K562 (cell line): Measurements from ENCODE around the gene IFTAP. TPM values are rescaled to one million over a fixed set of nuclear protein-coding genes. Genes with fewer than 3 reads are reported as not detected.

ENCODE experiments used
- ATAC-seq: fragments of 200-7000 bp; cut with Tn5 transposase; 3 replicates; pipeline ENCODE4 v1.9.1; 2020; ENCODE audit warnings: moderate library complexity
- BruUV-seq: library from RNA; stranded (reverse); fragments of 400-500 nt; replicated peaks from 2 replicates; lab custom pipeline; 2021; lab: Mats Ljungman, UMichigan
- CTCF ChIA-PET: fragments of 300-600 bp; formaldehyde crosslinking; extraction: SDS; loops from one replicate; lab custom pipeline; 2021; ENCODE audit warnings: low intra/inter-chr PET ratio; lab: Yijun Ruan, JAX
- POLR2A ChIA-PET: fragments of 300-600, 350-650 bp; sonication (Branson Sonifier 250); formaldehyde crosslinking; extraction: SDS; loops from one replicate; lab custom pipeline; 2021; ENCODE audit warnings: antibody characterized with exemption, inconsistent platforms; lab: Yijun Ruan, JAX
- DNase-seq, 4 experiments: peaks; one replicate each; pipeline versions ENCODE4 v3.0.0 to v3.0.0-alpha.2; 2011 to 2018; ENCODE audit warnings: low spot score in 3 of 4, mixed read lengths in 3 of 4; ENCODE audit errors: extremely low read depth in 1 of 4
- FAIRE-seq: peaks from 2 replicates; lab custom pipeline; 2011; peaks lifted over from hg19 to GRCh38; lab: Jason Lieb, UNC
- H2AFZ ChIP-seq: 2 replicates; pipeline ENCODE4 v1.6.0; 2011; ENCODE audit warnings: low read depth, low read length, control low read depth, inconsistent platforms
- H3K27ac ChIP-seq: fragments of 200-600 bp; 3 replicates; pipeline ENCODE4 v1.8.0; 2011; ENCODE audit warnings: low read depth, mild to moderate bottlenecking, control low read depth, inconsistent platforms, low read length, moderate library complexity, mixed read lengths; ENCODE audit errors: extremely low read depth
- H3K27me3 ChIP-seq, 2 experiments: fragments of 300-600 bp in 1 of 2; 2 replicates in 1 of 2; 3 replicates in 1 of 2; pipeline versions ENCODE4 v1.6.0 to v1.8.0; 2011; ENCODE audit warnings: inconsistent platforms in 2 of 2, low read length in 2 of 2, mild to moderate bottlenecking in 1 of 2, mixed read lengths in 1 of 2, moderate library complexity in 1 of 2; ENCODE audit not compliant: control insufficient read depth in 2 of 2, insufficient read depth in 2 of 2
- H3K36me3 ChIP-seq: fragments of 300-600 bp; 3 replicates; pipeline ENCODE4 v1.8.0; 2011; ENCODE audit warnings: mild to moderate bottlenecking, low read length, inconsistent platforms; ENCODE audit not compliant: control insufficient read depth, insufficient read depth
- H3K4me1 ChIP-seq, 2 experiments: fragments of 200-600 bp in 1 of 2; replicated peaks in 1 of 2; 2 replicates in 1 of 2; 3 replicates in 1 of 2; pipeline versions ENCODE4 v1.5.1 to v1.8.0; 2011; ENCODE audit warnings: inconsistent platforms in 2 of 2, low read length in 2 of 2, mild to moderate bottlenecking in 1 of 2, mixed read lengths in 1 of 2, moderate library complexity in 1 of 2; ENCODE audit not compliant: control insufficient read depth in 2 of 2, insufficient read depth in 2 of 2
- H3K4me2 ChIP-seq: 2 replicates; pipeline ENCODE4 v1.6.1; 2011; ENCODE audit warnings: low read length, control low read depth, inconsistent platforms, mixed read lengths; ENCODE audit not compliant: insufficient read depth
- H3K4me3 ChIP-seq: fragments of 200-600 bp; sonication (generic), shearing (Covaris generic); 2 replicates; pipeline ENCODE4 v1.5.1; 2016; ENCODE audit warnings: control low read depth, inconsistent platforms
- H3K79me2 ChIP-seq: fragments of 200-600 bp; 3 replicates; pipeline ENCODE4 v1.8.0; 2011; ENCODE audit warnings: low read length, inconsistent platforms; ENCODE audit not compliant: control insufficient read depth, insufficient read depth
- H3K9ac ChIP-seq, 2 experiments: 2 replicates each; pipeline versions ENCODE4 v1.6.0 to v1.6.1; 2011; ENCODE audit warnings: low read depth in 2 of 2, low read length in 2 of 2, control low read depth in 1 of 2, inconsistent platforms in 1 of 2, mild to moderate bottlenecking in 1 of 2, mixed read lengths in 1 of 2; ENCODE audit not compliant: insufficient read depth in 1 of 2
- H3K9me1 ChIP-seq: one replicate; pipeline ENCODE4 v1.6.0; 2011; ENCODE audit warnings: inconsistent platforms, mild to moderate bottlenecking, low read length, moderate library complexity; ENCODE audit not compliant: control insufficient read depth, insufficient read depth
- H3K9me3 ChIP-seq: replicated peaks from 2 replicates; pipeline ENCODE4 v1.5.1; 2011; ENCODE audit warnings: low read depth, low read length, inconsistent platforms; ENCODE audit not compliant: control insufficient read depth, insufficient read depth
- H4K20me1 ChIP-seq: replicated peaks from 2 replicates; pipeline ENCODE4 v1.6.1; 2011; ENCODE audit warnings: low read length, inconsistent platforms, mixed read lengths; ENCODE audit not compliant: control insufficient read depth, insufficient read depth
- COPS2 ChIP-seq: fragments of 450-650 bp; conservative IDR thresholded peaks from 2 replicates; pipeline ENCODE4 v1.6.1; 2016; ENCODE audit warnings: mild to moderate bottlenecking, moderate library complexity
- KHSRP ChIP-seq: fragments of 450-650 bp; IDR thresholded peaks from 2 replicates; pipeline ENCODE4 v1.6.1; 2017
- MBD2 ChIP-seq: sonication (generic); IDR thresholded peaks from 2 replicates; pipeline ENCODE4 v1.6.1; 2016; ENCODE audit warnings: low read depth, borderline replicate concordance
- MYNN ChIP-seq, 2 experiments: sonication (generic); formaldehyde crosslinking in 1 of 2; IDR thresholded peaks; 2 replicates each; pipeline versions ENCODE4 v1.5.0 to v1.6.1; 2016 to 2020; ENCODE audit warnings: antibody characterized with exemption in 1 of 2, missing genetic modification reagents in 1 of 2
- NR1H2 ChIP-seq: sonication (generic); formaldehyde crosslinking; IDR thresholded peaks from 2 replicates; pipeline ENCODE4 v1.4.0; 2020; ENCODE audit warnings: mild to moderate bottlenecking, missing genetic modification reagents
- SAFB ChIP-seq: fragments of 200-400 bp; formaldehyde crosslinking; IDR thresholded peaks from 2 replicates; pipeline ENCODE4 v1.6.1; 2017; ENCODE audit warnings: low read depth, low read length, borderline replicate concordance
- SRSF3 ChIP-seq: fragments of 200-400 bp; formaldehyde crosslinking; IDR thresholded peaks from 2 replicates; pipeline ENCODE4 v1.6.1; 2016; ENCODE audit warnings: mild to moderate bottlenecking, low read length, moderate library complexity; ENCODE audit not compliant: insufficient read depth
- ZC3H8 ChIP-seq: fragments of 450-650 bp; IDR thresholded peaks from 2 replicates; pipeline ENCODE4 v1.6.1; 2017
- WGBS: fragments of 100-300 bp; shearing (Covaris generic); methylation state at CpG from one replicate; pipeline ENCODE4 v1.1.6; 2016; ENCODE audit warnings: low coverage, mixed read lengths; ENCODE audit not compliant: insufficient coverage; ENCODE audit errors: missing lambda C conversion rate; 5-methylcytosine and 5-hydroxymethylcytosine counted together
- in situ Hi-C: fragments of 300-500 bp; cut with MboI; formaldehyde crosslinking; loops from 4 replicates; pipeline ENCODE4 v1.15.0; 2018; ENCODE audit warnings: inconsistent platforms, mixed read lengths
- intact Hi-C: fragments of 100-400 bp; cut with micrococcal nuclease; formaldehyde crosslinking; loops from 2 replicates; pipeline ENCODE4 v1.14.2; 2022
- polyA plus RNA-seq, 8 experiments: library from polyadenylated mRNA; depleted of rRNA in 4 of 8; stranded (reverse) in 5 of 8; unstranded in 3 of 8; fragments of >200 nt; fragmentation: Nextera tagmentation in 2 of 8; fragmentation: Illumina TruSeq in 1 of 8; extraction: Ambion mirVana in 2 of 8; extraction: Trizol in 1 of 8; gene quantifications; 2 replicates each; pipeline versions ENCODE4 v1.2.1 to v1.2.3, GENCODE V29; 2011 to 2014; ENCODE audit warnings: inconsistent platforms in 1 of 8, missing spikeins in 1 of 8
- total RNA-seq, 7 experiments: library from RNA; depleted of rRNA in 6 of 7; stranded (reverse); fragments of >200 nt in 6 of 7; fragmentation: Illumina TruSeq in 2 of 7; extraction: Trizol in 2 of 7; gene quantifications; 2 replicates each; pipeline versions ENCODE4 v1.2.1 to v1.2.3, GENCODE V29; 2011 to 2021; ENCODE audit warnings: low replicate concordance in 1 of 7
- TF ChIP-seq, protein P1 (sequence below): fragments of 250-450 bp; sonication (Bioruptor Pico); IDR thresholded peaks from 2 replicates; pipeline ENCODE4 v1.5.1; 2021; ENCODE audit warnings: mild to moderate bottlenecking
- TF ChIP-seq, protein P2 (sequence below): fragments of 450-650 bp; formaldehyde crosslinking; IDR thresholded peaks from 2 replicates; pipeline ENCODE4 v1.4.0; 2022; ENCODE audit warnings: mild to moderate bottlenecking, moderate library complexity
- TF ChIP-seq, protein P3 (sequence below): fragments of 200-400 bp; formaldehyde crosslinking; IDR thresholded peaks from 2 replicates; pipeline ENCODE4 v1.6.1; 2017; ENCODE audit warnings: mild to moderate bottlenecking, low read depth, low read length, moderate library complexity
- TF ChIP-seq, protein P4 (sequence below), 2 experiments: fragments of 200-800 bp in 1 of 2; sonication (Bioruptor generic) in 1 of 2; sonication (generic) in 1 of 2; formaldehyde crosslinking in 1 of 2; IDR thresholded peaks in 1 of 2; conservative IDR thresholded peaks in 1 of 2; 2 replicates each; pipeline versions ENCODE4 v1.5.0 to v1.6.1; 2016 to 2020; ENCODE audit warnings: missing compliant biosample characterization in 1 of 2, missing genetic modification characterization in 1 of 2, missing genetic modification reagents in 1 of 2
- TF ChIP-seq, protein P5 (sequence below): fragments of 450-650 bp; formaldehyde crosslinking; IDR thresholded peaks from 2 replicates; pipeline ENCODE4 v1.4.0; 2020; ENCODE audit warnings: mild to moderate bottlenecking, moderate library complexity
- TF ChIP-seq, protein P6 (sequence below): fragments of 250-450 bp; sonication (Bioruptor Pico); IDR thresholded peaks from 2 replicates; pipeline ENCODE4 v1.5.0; 2020; ENCODE audit warnings: mild to moderate bottlenecking

The IFTAP gene
- total and polyA plus RNA-seq, 9 of the 15 experiments (the other 6 are each of a cell fraction or from before 2014, with no cell fraction given): 9.2 to 30.0 (median 17.0) TPM

DNA sequence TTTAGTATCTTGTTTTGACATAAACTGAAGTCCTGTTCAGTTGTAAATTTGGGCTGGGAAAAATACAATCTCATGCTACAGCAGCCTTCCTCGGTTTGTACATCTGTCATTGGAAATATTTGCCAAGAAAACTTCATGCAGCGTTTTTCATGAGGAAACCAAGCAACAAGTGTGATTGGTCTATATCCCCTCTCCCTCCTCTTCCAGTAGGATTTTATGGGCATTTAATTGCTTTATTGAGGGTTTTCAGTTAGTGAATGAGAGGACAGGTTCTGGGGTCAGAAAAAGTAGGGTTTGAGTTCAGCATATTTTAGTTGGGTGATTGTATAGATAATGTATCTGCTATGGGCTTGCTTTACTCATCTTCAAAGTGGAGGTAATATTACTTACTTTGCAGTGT, 93.8 kb downstream of the IFTAP start:
- Histone ChIP-seq H3K27ac (no peak overlapping the region), H3K4me1 (no peaks in the 10 kb centered on the region), H3K27me3 (no peaks in the 10 kb centered on the region; a peak in 1 of 5 replicates), H3K9me3 (no peaks in the 10 kb centered on the region), H3K4me3 (no peak overlapping the region), H3K9ac (no peak overlapping the region), H2AFZ (no peak overlapping the region), H3K4me2 (no peak overlapping the region), H4K20me1 (no peaks in the 10 kb centered on the region), H3K79me2 (no peaks in the 10 kb centered on the region), H3K36me3 (no peaks in the 10 kb centered on the region), H3K9me1 (no peaks in the 10 kb centered on the region)
- in situ Hi-C loops (no loop called here), intact Hi-C loops (no loop called here)
- FAIRE-seq (no peak), ATAC-seq (no peak), DNase-seq (no peak)
- ChIA-PET CTCF (no interaction called here), POLR2A (interaction anchor here (0.6 kb wide), 1 partner anchor 1611 kb away, joined by 3 read pairs; no protein-coding TSS in a partner anchor)
- 0% methylated on average over 2 of the region's 2 CpGs for whole genome bisulfite sequencing
- no TSS peak for BruUV-seq
- TF ChIP-seq, protein P1, sequence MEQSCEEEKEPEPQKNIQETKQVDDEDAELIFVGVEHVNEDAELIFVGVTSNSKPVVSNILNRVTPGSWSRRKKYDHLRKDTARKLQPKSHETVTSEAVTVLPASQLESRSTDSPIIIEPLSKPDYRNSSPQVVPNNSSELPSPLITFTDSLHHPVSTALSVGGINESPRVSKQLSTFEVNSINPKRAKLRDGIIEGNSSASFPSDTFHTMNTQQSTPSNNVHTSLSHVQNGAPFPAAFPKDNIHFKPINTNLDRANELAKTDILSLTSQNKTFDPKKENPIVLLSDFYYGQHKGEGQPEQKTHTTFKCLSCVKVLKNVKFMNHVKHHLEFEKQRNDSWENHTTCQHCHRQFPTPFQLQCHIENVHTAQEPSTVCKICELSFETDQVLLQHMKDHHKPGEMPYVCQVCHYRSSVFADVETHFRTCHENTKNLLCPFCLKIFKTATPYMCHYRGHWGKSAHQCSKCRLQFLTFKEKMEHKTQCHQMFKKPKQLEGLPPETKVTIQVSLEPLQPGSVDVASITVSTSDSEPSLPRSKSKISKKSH (CRISPR knock-in tag): no peak
- TF ChIP-seq COPS2 (no peak), MBD2 (no peak), NR1H2 (no peak), SRSF3 (no peak), MYNN (IDR thresholded peaks at IDR 0.05) (no peak), MYNN (CRISPR knock-in tag; IDR thresholded peaks at IDR 0.05) (no peak), SAFB (no peak), KHSRP (no peak), ZC3H8 (no peak)
- TF ChIP-seq, protein P2, sequence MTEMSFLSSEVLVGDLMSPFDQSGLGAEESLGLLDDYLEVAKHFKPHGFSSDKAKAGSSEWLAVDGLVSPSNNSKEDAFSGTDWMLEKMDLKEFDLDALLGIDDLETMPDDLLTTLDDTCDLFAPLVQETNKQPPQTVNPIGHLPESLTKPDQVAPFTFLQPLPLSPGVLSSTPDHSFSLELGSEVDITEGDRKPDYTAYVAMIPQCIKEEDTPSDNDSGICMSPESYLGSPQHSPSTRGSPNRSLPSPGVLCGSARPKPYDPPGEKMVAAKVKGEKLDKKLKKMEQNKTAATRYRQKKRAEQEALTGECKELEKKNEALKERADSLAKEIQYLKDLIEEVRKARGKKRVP (CRISPR knock-in tag): no peak
- TF ChIP-seq, protein P3, sequence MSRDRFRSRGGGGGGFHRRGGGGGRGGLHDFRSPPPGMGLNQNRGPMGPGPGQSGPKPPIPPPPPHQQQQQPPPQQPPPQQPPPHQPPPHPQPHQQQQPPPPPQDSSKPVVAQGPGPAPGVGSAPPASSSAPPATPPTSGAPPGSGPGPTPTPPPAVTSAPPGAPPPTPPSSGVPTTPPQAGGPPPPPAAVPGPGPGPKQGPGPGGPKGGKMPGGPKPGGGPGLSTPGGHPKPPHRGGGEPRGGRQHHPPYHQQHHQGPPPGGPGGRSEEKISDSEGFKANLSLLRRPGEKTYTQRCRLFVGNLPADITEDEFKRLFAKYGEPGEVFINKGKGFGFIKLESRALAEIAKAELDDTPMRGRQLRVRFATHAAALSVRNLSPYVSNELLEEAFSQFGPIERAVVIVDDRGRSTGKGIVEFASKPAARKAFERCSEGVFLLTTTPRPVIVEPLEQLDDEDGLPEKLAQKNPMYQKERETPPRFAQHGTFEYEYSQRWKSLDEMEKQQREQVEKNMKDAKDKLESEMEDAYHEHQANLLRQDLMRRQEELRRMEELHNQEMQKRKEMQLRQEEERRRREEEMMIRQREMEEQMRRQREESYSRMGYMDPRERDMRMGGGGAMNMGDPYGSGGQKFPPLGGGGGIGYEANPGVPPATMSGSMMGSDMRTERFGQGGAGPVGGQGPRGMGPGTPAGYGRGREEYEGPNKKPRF: no peak
- TF ChIP-seq, protein P4, sequence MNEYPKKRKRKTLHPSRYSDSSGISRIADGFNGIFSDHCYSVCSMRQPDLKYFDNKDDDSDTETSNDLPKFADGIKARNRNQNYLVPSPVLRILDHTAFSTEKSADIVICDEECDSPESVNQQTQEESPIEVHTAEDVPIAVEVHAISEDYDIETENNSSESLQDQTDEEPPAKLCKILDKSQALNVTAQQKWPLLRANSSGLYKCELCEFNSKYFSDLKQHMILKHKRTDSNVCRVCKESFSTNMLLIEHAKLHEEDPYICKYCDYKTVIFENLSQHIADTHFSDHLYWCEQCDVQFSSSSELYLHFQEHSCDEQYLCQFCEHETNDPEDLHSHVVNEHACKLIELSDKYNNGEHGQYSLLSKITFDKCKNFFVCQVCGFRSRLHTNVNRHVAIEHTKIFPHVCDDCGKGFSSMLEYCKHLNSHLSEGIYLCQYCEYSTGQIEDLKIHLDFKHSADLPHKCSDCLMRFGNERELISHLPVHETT (CRISPR knock-in tag; conservative IDR thresholded peaks at IDR 0.05 in 1 of 2, IDR thresholded peaks at IDR 0.05 in 1 of 2): no peak
- TF ChIP-seq, protein P5, sequence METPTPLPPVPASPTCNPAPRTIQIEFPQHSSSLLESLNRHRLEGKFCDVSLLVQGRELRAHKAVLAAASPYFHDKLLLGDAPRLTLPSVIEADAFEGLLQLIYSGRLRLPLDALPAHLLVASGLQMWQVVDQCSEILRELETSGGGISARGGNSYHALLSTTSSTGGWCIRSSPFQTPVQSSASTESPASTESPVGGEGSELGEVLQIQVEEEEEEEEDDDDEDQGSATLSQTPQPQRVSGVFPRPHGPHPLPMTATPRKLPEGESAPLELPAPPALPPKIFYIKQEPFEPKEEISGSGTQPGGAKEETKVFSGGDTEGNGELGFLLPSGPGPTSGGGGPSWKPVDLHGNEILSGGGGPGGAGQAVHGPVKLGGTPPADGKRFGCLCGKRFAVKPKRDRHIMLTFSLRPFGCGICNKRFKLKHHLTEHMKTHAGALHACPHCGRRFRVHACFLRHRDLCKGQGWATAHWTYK (CRISPR knock-in tag): no peak
- TF ChIP-seq, protein P6, sequence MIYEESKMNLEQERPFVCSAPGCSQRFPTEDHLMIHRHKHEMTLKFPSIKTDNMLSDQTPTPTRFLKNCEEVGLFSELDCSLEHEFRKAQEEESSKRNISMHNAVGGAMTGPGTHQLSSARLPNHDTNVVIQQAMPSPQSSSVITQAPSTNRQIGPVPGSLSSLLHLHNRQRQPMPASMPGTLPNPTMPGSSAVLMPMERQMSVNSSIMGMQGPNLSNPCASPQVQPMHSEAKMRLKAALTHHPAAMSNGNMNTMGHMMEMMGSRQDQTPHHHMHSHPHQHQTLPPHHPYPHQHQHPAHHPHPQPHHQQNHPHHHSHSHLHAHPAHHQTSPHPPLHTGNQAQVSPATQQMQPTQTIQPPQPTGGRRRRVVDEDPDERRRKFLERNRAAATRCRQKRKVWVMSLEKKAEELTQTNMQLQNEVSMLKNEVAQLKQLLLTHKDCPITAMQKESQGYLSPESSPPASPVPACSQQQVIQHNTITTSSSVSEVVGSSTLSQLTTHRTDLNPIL (CRISPR knock-in tag): no peak
